ENCODE results near the gene GXYLT2. TPM values are rescaled to one million over a fixed set of nuclear protein-coding genes. Genes with fewer than 3 reads are reported as not detected.

GXYLT2 gene
- total RNA-seq, 1 experiment from 2014 or later, result 6.1 TPM

DNA sequence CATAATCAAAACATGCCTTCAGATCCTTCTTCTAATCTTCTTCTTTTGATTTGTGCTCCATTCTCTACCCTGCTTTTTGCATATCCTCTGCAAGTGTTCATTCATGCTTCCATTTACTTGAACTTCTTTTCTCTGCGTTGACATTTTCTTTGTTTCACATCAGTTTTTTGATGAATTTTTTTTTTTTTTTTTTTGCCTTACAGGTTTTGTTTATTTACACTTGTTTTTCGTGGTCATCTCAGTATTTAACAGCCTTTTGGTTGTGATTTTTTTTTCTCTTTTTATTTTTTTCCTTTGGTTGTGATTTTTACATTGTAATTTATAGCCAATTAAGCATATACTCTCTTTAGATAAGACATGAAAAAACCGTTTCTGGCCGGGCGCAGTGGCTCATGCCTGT is 27.8 kb upstream of the GXYLT2 start:
- CTCF ChIA-PET, result no interaction called here

DNA sequence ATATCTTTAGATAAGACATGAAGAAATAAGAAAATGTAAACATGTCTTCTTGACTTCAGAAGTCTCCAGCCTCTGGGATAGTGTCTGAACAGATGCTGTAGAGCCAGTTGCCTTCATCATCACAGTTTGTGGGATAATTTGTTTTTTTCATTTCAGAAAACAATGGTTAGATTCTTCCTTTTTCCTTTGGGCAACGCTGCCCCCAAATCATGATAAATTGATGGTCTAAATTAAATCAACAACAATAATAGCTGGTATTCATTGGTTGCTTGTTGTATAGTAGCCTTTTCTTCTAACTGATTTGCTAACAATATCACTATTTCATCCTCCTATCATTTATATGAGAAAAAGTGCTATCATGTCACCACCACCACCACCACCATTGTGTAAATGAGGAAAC is 27.0 kb upstream of the GXYLT2 start:
- ChIA-PET POLR2A (no interaction called here), CTCF (no interaction called here)
- H3K36me3 ChIP-seq (ENCODE audit: control insufficient read depth, insufficient read depth, low read length), result no peaks in the 10 kb centered on the region
- no peaks in the 10 kb centered on the region for H3K9me3 ChIP-seq (ENCODE audit: control insufficient read depth, insufficient read depth, low read depth, low read length)
- intact Hi-C loops (cut with micrococcal nuclease; ENCODE audit: unreplicated experiment) (no loop called here), in situ Hi-C loops (cut with HindIII; ENCODE audit: low pct_unique_long_range_greater_than_20kb, low sequenced_read_pairs) (no loop called here)
- TF ChIP-seq SIN3A (IDR thresholded peaks at IDR 0.05; ENCODE audit: borderline replicate concordance, insufficient read depth, low read depth, low read length), result no peak
- no peak for TF ChIP-seq TCF7L2 (IDR thresholded peaks at IDR 0.05; ENCODE audit: low read depth, low read length)
- TF ChIP-seq, protein P1, sequence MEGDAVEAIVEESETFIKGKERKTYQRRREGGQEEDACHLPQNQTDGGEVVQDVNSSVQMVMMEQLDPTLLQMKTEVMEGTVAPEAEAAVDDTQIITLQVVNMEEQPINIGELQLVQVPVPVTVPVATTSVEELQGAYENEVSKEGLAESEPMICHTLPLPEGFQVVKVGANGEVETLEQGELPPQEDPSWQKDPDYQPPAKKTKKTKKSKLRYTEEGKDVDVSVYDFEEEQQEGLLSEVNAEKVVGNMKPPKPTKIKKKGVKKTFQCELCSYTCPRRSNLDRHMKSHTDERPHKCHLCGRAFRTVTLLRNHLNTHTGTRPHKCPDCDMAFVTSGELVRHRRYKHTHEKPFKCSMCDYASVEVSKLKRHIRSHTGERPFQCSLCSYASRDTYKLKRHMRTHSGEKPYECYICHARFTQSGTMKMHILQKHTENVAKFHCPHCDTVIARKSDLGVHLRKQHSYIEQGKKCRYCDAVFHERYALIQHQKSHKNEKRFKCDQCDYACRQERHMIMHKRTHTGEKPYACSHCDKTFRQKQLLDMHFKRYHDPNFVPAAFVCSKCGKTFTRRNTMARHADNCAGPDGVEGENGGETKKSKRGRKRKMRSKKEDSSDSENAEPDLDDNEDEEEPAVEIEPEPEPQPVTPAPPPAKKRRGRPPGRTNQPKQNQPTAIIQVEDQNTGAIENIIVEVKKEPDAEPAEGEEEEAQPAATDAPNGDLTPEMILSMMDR (IDR thresholded peaks at IDR 0.05), result no peak
- TF ChIP-seq POLR2AphosphoS5 (IDR thresholded peaks at IDR 0.05; ENCODE audit: low read depth, low read length), result no peak
- TF ChIP-seq, protein P2, sequence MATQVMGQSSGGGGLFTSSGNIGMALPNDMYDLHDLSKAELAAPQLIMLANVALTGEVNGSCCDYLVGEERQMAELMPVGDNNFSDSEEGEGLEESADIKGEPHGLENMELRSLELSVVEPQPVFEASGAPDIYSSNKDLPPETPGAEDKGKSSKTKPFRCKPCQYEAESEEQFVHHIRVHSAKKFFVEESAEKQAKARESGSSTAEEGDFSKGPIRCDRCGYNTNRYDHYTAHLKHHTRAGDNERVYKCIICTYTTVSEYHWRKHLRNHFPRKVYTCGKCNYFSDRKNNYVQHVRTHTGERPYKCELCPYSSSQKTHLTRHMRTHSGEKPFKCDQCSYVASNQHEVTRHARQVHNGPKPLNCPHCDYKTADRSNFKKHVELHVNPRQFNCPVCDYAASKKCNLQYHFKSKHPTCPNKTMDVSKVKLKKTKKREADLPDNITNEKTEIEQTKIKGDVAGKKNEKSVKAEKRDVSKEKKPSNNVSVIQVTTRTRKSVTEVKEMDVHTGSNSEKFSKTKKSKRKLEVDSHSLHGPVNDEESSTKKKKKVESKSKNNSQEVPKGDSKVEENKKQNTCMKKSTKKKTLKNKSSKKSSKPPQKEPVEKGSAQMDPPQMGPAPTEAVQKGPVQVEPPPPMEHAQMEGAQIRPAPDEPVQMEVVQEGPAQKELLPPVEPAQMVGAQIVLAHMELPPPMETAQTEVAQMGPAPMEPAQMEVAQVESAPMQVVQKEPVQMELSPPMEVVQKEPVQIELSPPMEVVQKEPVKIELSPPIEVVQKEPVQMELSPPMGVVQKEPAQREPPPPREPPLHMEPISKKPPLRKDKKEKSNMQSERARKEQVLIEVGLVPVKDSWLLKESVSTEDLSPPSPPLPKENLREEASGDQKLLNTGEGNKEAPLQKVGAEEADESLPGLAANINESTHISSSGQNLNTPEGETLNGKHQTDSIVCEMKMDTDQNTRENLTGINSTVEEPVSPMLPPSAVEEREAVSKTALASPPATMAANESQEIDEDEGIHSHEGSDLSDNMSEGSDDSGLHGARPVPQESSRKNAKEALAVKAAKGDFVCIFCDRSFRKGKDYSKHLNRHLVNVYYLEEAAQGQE (IDR thresholded peaks at IDR 0.05; ENCODE audit: insufficient read depth in 1 of 2, low read depth in 2 of 2, low read length in 1 of 2), result no peak
- no peak overlapping the region for H3K4me3 ChIP-seq (ENCODE audit: low read depth in 2 of 2, low read length in 2 of 2)
- DNase-seq (ENCODE audit: low read depth, low spot score) (no peak), ATAC-seq (no peak)
- H3K27ac ChIP-seq (ENCODE audit: low read length), result no peak overlapping the region
- no peaks in the 10 kb centered on the region for H3K4me1 ChIP-seq (ENCODE audit: control insufficient read depth, insufficient read depth, low read length)
- no peaks in the 10 kb centered on the region for H3K27me3 ChIP-seq (ENCODE audit: control insufficient read depth, insufficient read depth, low read length)
- BruUV-seq (replicated peaks), result no TSS peak

More for the DNA sequence above, 27.8 kb upstream of the GXYLT2 start:
- no peak for DNase-seq (ENCODE audit: low read depth, low spot score)
- H3K36me3 ChIP-seq (ENCODE audit: control insufficient read depth, insufficient read depth, low read length), result no peaks in the 10 kb centered on the region
- H3K9me3 ChIP-seq (ENCODE audit: control insufficient read depth, insufficient read depth, low read depth, low read length), result no peaks in the 10 kb centered on the region
- ATAC-seq, result no peak
- in situ Hi-C loops (cut with HindIII; ENCODE audit: low pct_unique_long_range_greater_than_20kb, low sequenced_read_pairs), result no loop called here
- H3K27me3 ChIP-seq (ENCODE audit: control insufficient read depth, insufficient read depth, low read length), result no peaks in the 10 kb centered on the region
- no peaks in the 10 kb centered on the region for H3K4me1 ChIP-seq (ENCODE audit: control insufficient read depth, insufficient read depth, low read length)
- POLR2A ChIA-PET, result no interaction called here
- H3K27ac ChIP-seq (ENCODE audit: low read length), result no peak overlapping the region
- no peak for TF ChIP-seq SIN3A (IDR thresholded peaks at IDR 0.05; ENCODE audit: borderline replicate concordance, insufficient read depth, low read depth, low read length)
- no peak for TF ChIP-seq TCF7L2 (IDR thresholded peaks at IDR 0.05; ENCODE audit: low read depth, low read length)
- TF ChIP-seq POLR2AphosphoS5 (IDR thresholded peaks at IDR 0.05; ENCODE audit: low read depth, low read length), result no peak
- TF ChIP-seq, protein P1 (IDR thresholded peaks at IDR 0.05), result no peak
- TF ChIP-seq, protein P2 (IDR thresholded peaks at IDR 0.05; ENCODE audit: insufficient read depth in 1 of 2, low read depth in 2 of 2, low read length in 1 of 2), result no peak
- intact Hi-C loops (cut with micrococcal nuclease; ENCODE audit: unreplicated experiment), result no loop called here
- no peak overlapping the region for H3K4me3 ChIP-seq (ENCODE audit: low read depth in 2 of 2, low read length in 2 of 2)
- BruUV-seq (replicated peaks), result no TSS peak
